HepG2 (cell line): ENCODE data around the gene TUBB4A. TPM values are rescaled to one million over a fixed set of nuclear protein-coding genes. Genes with fewer than 3 reads are reported as not detected.
A peak's percentile ranks its signal among the peaks of the same experiment; 100 is the strongest.

Experiments used
- CENPBD1 ChIP-seq: sonication (generic); formaldehyde crosslinking; IDR thresholded peaks from 2 replicates; pipeline ENCODE4 v1.8.0; 2022; ENCODE audit warnings: missing genetic modification reagents, low read depth, mild to moderate bottlenecking, borderline replicate concordance
- FOXO4 ChIP-seq: sonication (generic); formaldehyde crosslinking; conservative IDR thresholded peaks from 2 replicates; pipeline ENCODE4 v1.8.1; 2023; ENCODE audit warnings: missing genetic modification reagents
- MTF1 ChIP-seq: sonication (generic); formaldehyde crosslinking; IDR thresholded peaks from 2 replicates; pipeline ENCODE4 v1.5.0; 2020; ENCODE audit warnings: missing genetic modification reagents
- MXD4 ChIP-seq: IDR thresholded peaks from 2 replicates; pipeline ENCODE4 v1.6.1; 2016; ENCODE audit warnings: mild to moderate bottlenecking, missing biosample characterization, missing genetic modification reagents
- NCOA5 ChIP-seq: sonication (generic); formaldehyde crosslinking; IDR thresholded peaks from 2 replicates; pipeline ENCODE4 v1.4.0; 2020; ENCODE audit warnings: missing genetic modification reagents
- RBFOX2 ChIP-seq: fragments of 200-400 bp; formaldehyde crosslinking; IDR thresholded peaks from 2 replicates; pipeline ENCODE4 v1.6.1; 2017; ENCODE audit warnings: low read depth, mild to moderate bottlenecking, low read length
- SRSF1 ChIP-seq: fragments of 200-400 bp; formaldehyde crosslinking; optimal IDR thresholded peaks from 2 replicates; pipeline ENCODE3; 2017; ENCODE audit warnings: mild to moderate bottlenecking, low read depth, low read length, moderate library complexity
- TFDP1 ChIP-seq: IDR thresholded peaks from 2 replicates; pipeline ENCODE4 v1.6.1; 2016; ENCODE audit warnings: missing compliant biosample characterization, missing genetic modification reagents, borderline replicate concordance
- ZFP90 ChIP-seq: sonication (generic); formaldehyde crosslinking; IDR thresholded peaks from 2 replicates; pipeline ENCODE4 v1.8.0; 2022; ENCODE audit warnings: missing genetic modification reagents, mild to moderate bottlenecking, inconsistent platforms, borderline replicate concordance
- ZKSCAN5 ChIP-seq: sonication (generic); formaldehyde crosslinking; IDR thresholded peaks from 2 replicates; pipeline ENCODE4 v1.5.1; 2020; ENCODE audit warnings: mild to moderate bottlenecking, missing genetic modification reagents
- ZNF142 ChIP-seq: sonication (generic); formaldehyde crosslinking; IDR thresholded peaks from 2 replicates; pipeline ENCODE4 v1.4.0; 2020; ENCODE audit warnings: missing genetic modification reagents
- ZNF337 ChIP-seq: sonication (generic); formaldehyde crosslinking; IDR thresholded peaks from 2 replicates; pipeline ENCODE4 v1.5.1; 2020; ENCODE audit warnings: missing genetic modification reagents, low read depth, mild to moderate bottlenecking, borderline replicate concordance
- ZNF441 ChIP-seq: sonication (generic); formaldehyde crosslinking; IDR thresholded peaks from 2 replicates; pipeline ENCODE4 v1.7.0; 2021; ENCODE audit warnings: missing genetic modification reagents, borderline replicate concordance
- ZNF572 ChIP-seq: sonication (generic); formaldehyde crosslinking; IDR thresholded peaks from 2 replicates; pipeline ENCODE4 v1.5.1; 2020; ENCODE audit warnings: mild to moderate bottlenecking, missing genetic modification reagents
- ZNF672 ChIP-seq: sonication (generic); formaldehyde crosslinking; IDR thresholded peaks from 2 replicates; pipeline ENCODE4 v1.8.1; 2022; ENCODE audit warnings: missing genetic modification reagents
- ZNF710 ChIP-seq: sonication (generic); formaldehyde crosslinking; IDR thresholded peaks from 2 replicates; pipeline ENCODE4 v1.5.0; 2020; ENCODE audit warnings: mild to moderate bottlenecking, missing genetic modification reagents, borderline replicate concordance
- ZNF747 ChIP-seq: sonication (generic); formaldehyde crosslinking; IDR thresholded peaks from 2 replicates; pipeline ENCODE4 v1.8.1; 2023; ENCODE audit warnings: missing genetic modification reagents, mild to moderate bottlenecking, borderline replicate concordance
- polyA plus RNA-seq, 8 experiments: library from polyadenylated mRNA; depleted of rRNA in 3 of 8; stranded (reverse) in 7 of 8; unstranded in 1 of 8; fragments of >200 nt; fragmentation: Illumina TruSeq in 4 of 8; extraction: Trizol in 4 of 8; gene quantifications; 2 replicates each; pipeline versions ENCODE4 v1.2.1 to v1.2.3, GENCODE V29; 2011 to 2016; ENCODE audit warnings: low read depth in 4 of 8, missing spikeins in 1 of 8, mixed read lengths in 1 of 8; ENCODE audit not compliant: insufficient read depth in 1 of 8
- total RNA-seq, 5 experiments: library from RNA; depleted of rRNA; stranded (reverse); fragments of >200 nt; fragmentation: Illumina TruSeq; extraction: Trizol; gene quantifications; 2 replicates each; pipeline ENCODE4 v1.2.3, GENCODE V29; 2016; ENCODE audit warnings: low read depth in 1 of 5

Gene TUBB4A
- total and polyA plus RNA-seq, 2 of the 13 experiments (the other 11 are each of a cell fraction or from before 2014, with no cell fraction given) = not detected

- no peak for TF ChIP-seq TFDP1 (CRISPR knock-in tag)
- peak; percentile 83 for TF ChIP-seq ZNF747
- no peak for TF ChIP-seq NCOA5 (CRISPR knock-in tag)
- TF ChIP-seq MXD4 (CRISPR knock-in tag) = no peak
- TF ChIP-seq ZNF572 (CRISPR knock-in tag) = 0 out of 2 replicates have a peak, but pooled peaks have one; percentile 72
- TF ChIP-seq SRSF1 = no peak
- TF ChIP-seq ZNF142 (CRISPR knock-in tag) = peak; percentile 96
- no peak for TF ChIP-seq MTF1 (CRISPR knock-in tag)
- TF ChIP-seq RBFOX2 = peak; percentile 80
- TF ChIP-seq ZFP90 (CRISPR knock-in tag) = no peak
- TF ChIP-seq FOXO4 (CRISPR knock-in tag) = no peak
- no peak for TF ChIP-seq ZNF710 (CRISPR knock-in tag)
- TF ChIP-seq ZNF337 (CRISPR knock-in tag) = 0 out of 2 replicates have a peak, but pooled peaks have one; percentile 58
- TF ChIP-seq ZNF672 (CRISPR knock-in tag) = no peak
- TF ChIP-seq CENPBD1 (CRISPR knock-in tag) = no peak
- TF ChIP-seq ZKSCAN5 (CRISPR knock-in tag) = no peak
- TF ChIP-seq ZNF441 = peak; percentile 25; the same call in 1 of the 2 replicates
Measured at GRCh38 chr19:6464070-6464873, 37.8 kb downstream of the TUBB4A start, which contains the start of gene CRB3 (continued).
